Transverse colon (tissue), 4 donors: ENCODE results near the gene KCTD16. TPM values are rescaled to one million over a fixed set of nuclear protein-coding genes. Genes with fewer than 3 reads are reported as not detected.

Source experiments
- DNase-seq: peaks from one replicate; pipeline ENCODE4 v3.0.0-alpha.2; 2019
- H3K27ac ChIP-seq, 4 donors: fragments of 200-600 bp; sonication (generic); 2 replicates each; pipeline ENCODE4 v1.5.1; 2016 to 2018; ENCODE audit warnings: inconsistent platforms in 4 of 4
- H3K27me3 ChIP-seq: fragments of 200-600 bp; sonication (generic); 2 replicates; pipeline ENCODE4 v1.5.1; 2017; ENCODE audit warnings: inconsistent platforms
- H3K36me3 ChIP-seq, 4 donors: fragments of 200-600 bp; sonication (generic); 2 replicates each; pipeline ENCODE4 v1.5.1; 2017 to 2019; ENCODE audit warnings: inconsistent platforms in 4 of 4
- H3K4me1 ChIP-seq, 4 donors: fragments of 200-600 bp; sonication (generic); 2 replicates each; pipeline ENCODE4 v1.5.1; 2017 to 2020; ENCODE audit warnings: inconsistent platforms in 4 of 4
- H3K4me3 ChIP-seq, 4 donors: fragments of 200-600 bp; sonication (generic); 1 replicate in 1 of 4; 2 replicates in 3 of 4; pipeline versions ENCODE4 v1.5.1 to v1.6.1; 2017 to 2019; ENCODE audit warnings: inconsistent platforms in 4 of 4
- H3K9me3 ChIP-seq, 2 donors: fragments of 200-600 bp; sonication (generic); 2 replicates each; pipeline ENCODE4 v1.5.1; 2017 to 2019; ENCODE audit warnings: inconsistent platforms in 2 of 2
- CTCF ChIP-seq, 5 experiments: fragments of 200-600 bp in 3 of 5; fragments of 450-650 bp in 2 of 5; sonication (generic) in 3 of 5; IDR thresholded peaks; 1 replicate in 2 of 5; 2 replicates in 3 of 5; pipeline ENCODE4 v1.5.1; 2016 to 2017; ENCODE audit warnings: antibody characterized with exemption in 5 of 5, inconsistent platforms in 3 of 5, mild to moderate bottlenecking in 2 of 5, moderate library complexity in 1 of 5
- EP300 ChIP-seq: sonication (generic); formaldehyde crosslinking; IDR thresholded peaks from one replicate; pipeline ENCODE4 v1.6.1; 2017; ENCODE audit warnings: antibody characterized with exemption, low read depth
- POLR2A ChIP-seq: fragments of 450-650 bp; IDR thresholded peaks from one replicate; pipeline ENCODE4 v1.6.1; 2016; ENCODE audit warnings: antibody characterized with exemption, mild to moderate bottlenecking, moderate library complexity
- POLR2AphosphoS5 ChIP-seq, 3 donors: sonication (generic); formaldehyde crosslinking; IDR thresholded peaks; one replicate each; pipeline ENCODE4 v1.6.1; 2016; ENCODE audit warnings: antibody characterized with exemption in 3 of 3
- WGBS, 2 donors: methylation state at CpG; one replicate each; pipeline ENCODE4 v1.1.5; 2018; ENCODE audit warnings: low coverage in 1 of 2; 5-methylcytosine and 5-hydroxymethylcytosine counted together
- in situ Hi-C, 4 donors: fragments of 200-750 bp; cut with MboI; loops; one replicate each; pipeline versions ENCODE4 v1.15.0 to v1.15.1; 2017; ENCODE audit warnings: low sequenced_read_pairs in 3 of 4, low pct_ligation_motif_present in 1 of 4, low pct_unique_long_range_greater_than_20kb in 1 of 4
- intact Hi-C: fragments of 100-400 bp; cut with DNase I; formaldehyde crosslinking; loops from one replicate; pipeline ENCODE4 v1.15.1; 2023; ENCODE audit warnings: low total_unique reads
- small RNA-seq, 4 donors: library from RNA; depleted of rRNA; stranded (forward); fragments of <200 nt; gene quantifications; one replicate each; pipeline ENCODE3, GENCODE V24; 2016
- total RNA-seq, 4 donors: library from RNA; depleted of rRNA; stranded (reverse); fragments of >200 nt; gene quantifications; one replicate each; pipeline ENCODE4 v1.1.0, GENCODE V29; 2016

Gene KCTD16
- total RNA-seq, 4 donors from 2014 or later, result under 0.01 to 0.14 TPM; not detected in 2

- TF ChIP-seq EP300, result no peak
- no peak for TF ChIP-seq POLR2A
- no peak for TF ChIP-seq POLR2AphosphoS5 (IDR thresholded peaks at IDR 0.05)
- no peak for TF ChIP-seq CTCF (IDR thresholded peaks at IDR 0.05)
- Histone ChIP-seq H3K27me3 (no peaks in the 10 kb centered on the region), H3K9me3 (no peaks in the 10 kb centered on the region), H3K4me3 (no peak overlapping the region), H3K36me3 (no peaks in the 10 kb centered on the region), H3K4me1 (no peaks in the 10 kb centered on the region), H3K27ac (no peak overlapping the region)
- 63 to 86% methylated on average over 1 of the region's 1 CpG for WGBS, 2 donors
- in situ Hi-C loops, result no loop called here
- DNase-seq, result no peak
- intact Hi-C loops, result no loop called here
These were observed 360.5 kb downstream of the KCTD16 start for GRCh38 chr5:144531188-144531587.

Small RNAs within 50 kb of the gene (small RNA-seq; reads per million reads assigned to genes)
- gene CKS1BP5, result 0 reads per million in 4 donors
- gene RN7SL87P, result 0 reads per million in 4 donors

Other genes with a start within 250 kb of the KCTD16 start
- gene YIPF5, start 214 bp upstream of the KCTD16 start, total RNA-seq, result 10 to 100 TPM; 10.1 to 44.4 (median 25.6) TPM